Calu3 (cell line): ENCODE results near the gene CD101. TPM values are rescaled to one million over a fixed set of nuclear protein-coding genes. Genes with fewer than 3 reads are reported as not detected.

Source experiments
- BruUV-seq: library from RNA; stranded (reverse); fragments of 400-500 nt; replicated peaks from 2 replicates; lab custom pipeline; 2021; lab: Mats Ljungman, UMichigan
- CTCF ChIA-PET: fragments of 300-600 bp; sonication (Branson Sonifier 250); formaldehyde crosslinking; loops from one replicate; lab custom pipeline; 2022; ENCODE audit warnings: antibody characterized with exemption; lab: Charles Lee
- DNase-seq: peaks from one replicate; pipeline ENCODE4 v3.0.0; 2022
- H3K27ac Mint-ChIP-seq: one replicate; pipeline ENCODE4 v1.8.0; 2022; ENCODE audit warnings: mixed read lengths; ENCODE audit not compliant: unreplicated experiment
- H3K27me3 Mint-ChIP-seq: one replicate; pipeline ENCODE4 v1.8.0; 2022; ENCODE audit warnings: mixed read lengths; ENCODE audit not compliant: unreplicated experiment
- H3K36me3 Mint-ChIP-seq: one replicate; pipeline ENCODE4 v1.8.0; 2022; ENCODE audit warnings: mild to moderate bottlenecking, moderate library complexity, mixed read lengths; ENCODE audit not compliant: insufficient read depth, unreplicated experiment
- H3K4me1 Mint-ChIP-seq: one replicate; pipeline ENCODE4 v1.8.0; 2022; ENCODE audit warnings: mild to moderate bottlenecking, low read depth, mixed read lengths; ENCODE audit not compliant: unreplicated experiment
- H3K4me3 Mint-ChIP-seq: one replicate; pipeline ENCODE4 v1.8.0; 2022; ENCODE audit warnings: mild to moderate bottlenecking, low read depth, moderate library complexity, mixed read lengths; ENCODE audit not compliant: unreplicated experiment
- H3K9me3 Mint-ChIP-seq: one replicate; pipeline ENCODE4 v1.8.0; 2022; ENCODE audit warnings: low read depth, mixed read lengths; ENCODE audit not compliant: unreplicated experiment
- CTCF ChIP-seq: fragments of 200-600 bp; IDR thresholded peaks from one replicate; pipeline ENCODE4 v1.8.0; 2022; ENCODE audit warnings: antibody characterized with exemption; ENCODE audit not compliant: unreplicated experiment
- intact Hi-C: fragments of 100-400 bp; cut with micrococcal nuclease; formaldehyde crosslinking; loops from one replicate; pipeline ENCODE4 v1.10.0; 2022; ENCODE audit not compliant: unreplicated experiment
- total RNA-seq: library from RNA; stranded (reverse); gene quantifications from 2 replicates; pipeline ENCODE4 v1.2.3, GENCODE V29; 2022

CD101 gene
- total RNA-seq, 1 experiment from 2014 or later, result 0.31 TPM

GRCh38 chr1:117054068-117054467, 52.5 kb downstream of the CD101 start:
- peaks cover 20% of the 10 kb centered on the region for H3K4me1 Mint-ChIP-seq
- TF ChIP-seq CTCF, result no peak

DNA sequence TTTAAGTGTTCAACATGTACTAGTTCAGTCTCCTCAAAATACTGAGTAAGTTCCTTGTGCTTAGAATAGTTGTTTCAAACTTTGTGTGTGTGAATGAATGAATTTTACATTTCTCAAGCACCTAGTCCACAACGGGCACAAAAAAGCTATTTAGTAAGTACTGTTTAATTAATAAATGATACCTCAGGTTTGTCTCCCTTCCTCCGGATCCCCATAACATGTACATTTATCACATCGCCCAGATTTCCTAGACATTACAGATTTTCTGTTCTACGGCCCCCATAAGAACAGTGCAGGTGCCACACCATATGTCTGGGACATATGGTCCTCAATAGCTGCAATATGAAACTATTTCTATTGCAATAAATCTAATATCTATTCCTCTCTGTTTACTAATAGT, 57.2 kb downstream of the CD101 start:
- no peaks in the 10 kb centered on the region for H3K36me3 Mint-ChIP-seq
- H3K9me3 Mint-ChIP-seq, result no peaks in the 10 kb centered on the region
- CTCF ChIA-PET, result interaction anchor here (0.5 to 0.7 kb wide), 2 partner anchors 190 to 391 kb away, joined by 3 to 4 read pairs; partner anchors contain the start of gene IGSF3
- intact Hi-C loops, result loop anchor here (5.0 to 10.0 kb wide), 5 partner anchors 124 to 487 kb away; partner anchors contain the start of gene CD58
- no peaks in the 10 kb centered on the region for H3K4me1 Mint-ChIP-seq
- no peak overlapping the region for H3K27ac Mint-ChIP-seq
- no peak overlapping the region for H3K4me3 Mint-ChIP-seq
- no peak for TF ChIP-seq CTCF
- DNase-seq, result no peak
- H3K27me3 Mint-ChIP-seq, result no peaks in the 10 kb centered on the region
- BruUV-seq, result no TSS peak

More at GRCh38 chr1:117054068-117054467, 52.5 kb downstream of the CD101 start:
- no TSS peak for BruUV-seq
- Mint-ChIP-seq H3K9me3 (no peaks in the 10 kb centered on the region), H3K27me3 (no peaks in the 10 kb centered on the region), H3K27ac (no peak overlapping the region), H3K36me3 (peaks cover 5% of the 10 kb centered on the region), H3K4me3 (no peak overlapping the region)
- CTCF ChIA-PET, result interaction anchor here (0.6 kb wide), 1 partner anchor 326 kb away, joined by 3 read pairs; no protein-coding TSS in a partner anchor
- intact Hi-C loops, result loop anchor here (5.0 to 10.0 kb wide), 3 partner anchors 57 to 199 kb away; no protein-coding TSS in a partner anchor
- DNase-seq, result no peak

- Mint-ChIP-seq H3K9me3 (no peaks in the 10 kb centered on the region), H3K4me3 (no peak overlapping the region), H3K4me1 (no peaks in the 10 kb centered on the region), H3K27me3 (no peaks in the 10 kb centered on the region), H3K27ac (no peak overlapping the region), H3K36me3 (no peaks in the 10 kb centered on the region)
- peak; percentile 57 for DNase-seq
- no peak for TF ChIP-seq CTCF
- BruUV-seq, result TSS peak; percentile 83
- CTCF ChIA-PET, result interaction anchor here (0.7 to 1.1 kb wide), 2 partner anchors 225 to 392 kb away, joined by 3 read pairs; partner anchors contain the start of gene IGSF3
- intact Hi-C loops, result loop anchor here (5.0 to 10.0 kb wide), 5 partner anchors 125 to 487 kb away; partner anchors contain the start of gene CD58
Measured at GRCh38 chr1:117059334-117059677, 57.7 kb downstream of the CD101 start.

- no peak for TF ChIP-seq CTCF
- Mint-ChIP-seq H3K4me1 (no peaks in the 10 kb centered on the region), H3K36me3 (no peaks in the 10 kb centered on the region), H3K4me3 (no peak within 1 kb of the TSS), H3K27me3 (no peaks in the 10 kb centered on the region), H3K9me3 (no peaks in the 10 kb centered on the region), H3K27ac (no peak within 1 kb of the TSS)
- CTCF ChIA-PET, result interaction anchor here (0.6 to 1.1 kb wide), 6 partner anchors 8 to 393 kb away, joined by 3 to 5 read pairs (median 3); partner anchors contain the start of gene IGSF3
- BruUV-seq, result no TSS peak
- intact Hi-C loops, result loop anchor here (5.0 to 10.0 kb wide), 6 partner anchors 125 to 488 kb away; partner anchors contain the start of gene CD58
- peak; percentile 91 for DNase-seq
Measured at GRCh38 chr1:117059678-117060440, 58.3 kb downstream of the CD101 start, which contains the start of gene TTF2. Gene TTF2, plus strand, starts transcription at chr1:117060326. Its CDS starts 21 bp downstream, at chr1:117060347.
